Dendritic cell treated with granulocyte-macrophage colony-stimulating factor and Interleukin-4, amounts not matched to agents 40 ng/mL and 50 ng/mL, for 4 days (primary cell): ENCODE measurements around the gene DUOXA2.
"Not testable (repeated sequence)": the region's sequence is repeated elsewhere in the genome, so short reads cannot be mapped to it uniquely, and the experiment has no call there.

Experiments used
- H3K27ac Mint-ChIP-seq: one replicate; pipeline ENCODE4 v1.8.0; 2022; ENCODE audit warnings: mild to moderate bottlenecking, mixed read lengths
- H3K27me3 Mint-ChIP-seq: one replicate; pipeline ENCODE4 v1.8.0; 2022; ENCODE audit warnings: mild to moderate bottlenecking, mixed read lengths
- H3K36me3 Mint-ChIP-seq: one replicate; pipeline ENCODE4 v1.8.0; 2022; ENCODE audit warnings: low read depth, mixed read lengths
- H3K4me1 Mint-ChIP-seq: one replicate; pipeline ENCODE4 v1.8.0; 2022; ENCODE audit warnings: low read depth, mixed read lengths
- H3K4me3 Mint-ChIP-seq: one replicate; pipeline ENCODE4 v1.8.0; 2022; ENCODE audit warnings: mild to moderate bottlenecking, moderate library complexity, mixed read lengths
- H3K9me3 Mint-ChIP-seq: one replicate; pipeline ENCODE4 v1.8.0; 2022; ENCODE audit warnings: mixed read lengths
- intact Hi-C: fragments of 100-400 bp; cut with micrococcal nuclease; formaldehyde crosslinking; loops from one replicate; pipeline ENCODE4 v1.15.0; 2022

Gene DUOXA2

GRCh38 chr15:45114076-45114750 is at the start of gene DUOXA2, which contains the start of gene DUOX2:
TSS of gene DUOXA2 (plus strand) at chr15:45114326. CDS start at chr15:45114606, 280 bp downstream.
TSS of gene DUOX2 (minus strand) at chr15:45114172. CDS start at chr15:45113411, 761 bp downstream.
- Mint-ChIP-seq H3K27ac (no peak within 1 kb of the TSS), H3K27me3 (peaks cover 85% of the 10 kb centered on the region), H3K4me3 (no peak within 1 kb of the TSS), H3K4me1 (peaks cover 41% of the 10 kb centered on the region), H3K36me3 (peaks cover 12% of the 10 kb centered on the region), H3K9me3 (no peaks in the 10 kb centered on the region)
- intact Hi-C loops, result no loop called here

GRCh38 chr15:45064386-45064785 is 49.7 kb upstream of the DUOXA2 start:
- Mint-ChIP-seq H3K4me3 (no peak overlapping the region), H3K27me3 (no peaks in the 10 kb centered on the region), H3K27ac (no peak overlapping the region), H3K36me3 (peaks cover 60% of the 10 kb centered on the region), H3K9me3 (no peaks in the 10 kb centered on the region), H3K4me1 (peaks cover 9% of the 10 kb centered on the region)
- intact Hi-C loops, result no loop called here

DNA sequence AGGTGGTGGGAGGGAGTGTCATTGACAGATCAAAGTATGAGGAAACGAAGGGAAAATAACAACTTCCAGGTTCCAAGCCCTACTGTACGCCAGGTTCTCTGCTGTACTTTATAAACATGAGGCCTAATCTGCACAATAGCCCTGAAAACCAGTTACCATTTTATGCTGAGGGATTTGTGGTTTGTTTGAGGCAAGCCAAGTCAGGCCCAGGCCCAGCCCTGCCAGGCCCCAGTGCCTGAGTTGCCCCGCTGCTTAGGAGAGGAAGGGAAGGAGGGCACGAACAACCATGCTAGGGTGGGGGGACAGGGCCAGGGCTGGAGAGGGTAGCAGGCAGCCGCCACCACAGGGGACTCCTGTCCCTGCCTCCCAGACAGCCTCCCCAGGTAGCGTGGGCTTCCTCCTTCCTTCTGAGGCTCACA is 44.2 kb upstream of the DUOXA2 start:
- H3K27me3 Mint-ChIP-seq, intact Hi-C loops, H3K4me1 Mint-ChIP-seq, H3K4me3 Mint-ChIP-seq, H3K9me3 Mint-ChIP-seq, H3K27ac Mint-ChIP-seq: not testable (repeated sequence)
- H3K36me3 Mint-ChIP-seq, result peaks cover 55% of the 10 kb centered on the region

DNA sequence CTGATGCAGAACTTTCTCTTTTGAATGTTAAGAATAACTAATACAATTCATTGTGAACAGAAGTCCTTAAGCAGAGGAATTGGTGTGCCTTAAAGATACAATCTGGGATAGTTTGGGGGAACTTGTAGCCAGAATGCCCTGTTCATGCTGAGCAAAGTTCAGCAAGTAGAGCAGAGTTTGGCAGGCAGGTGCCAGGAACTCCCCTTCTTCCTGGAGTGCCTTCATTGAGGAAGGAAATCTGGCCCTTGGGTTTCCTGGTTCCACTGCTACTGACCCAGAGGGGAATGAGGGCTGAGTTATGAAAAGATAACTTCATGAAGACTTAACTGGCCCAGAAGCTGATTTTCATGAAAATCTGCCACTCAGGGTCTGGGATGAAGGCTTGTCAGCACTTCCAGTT is 40.5 kb upstream of the DUOXA2 start:
- H3K4me1 Mint-ChIP-seq, intact Hi-C loops, H3K27ac Mint-ChIP-seq, H3K27me3 Mint-ChIP-seq, H3K4me3 Mint-ChIP-seq, H3K9me3 Mint-ChIP-seq: not testable (repeated sequence)
- peaks cover 26% of the 10 kb centered on the region for H3K36me3 Mint-ChIP-seq

GRCh38 chr15:45075440-45076320 is 38.4 kb upstream of the DUOXA2 start:
- H3K4me3 Mint-ChIP-seq, H3K27ac Mint-ChIP-seq, intact Hi-C loops, H3K27me3 Mint-ChIP-seq, H3K4me1 Mint-ChIP-seq, H3K9me3 Mint-ChIP-seq, H3K36me3 Mint-ChIP-seq: not testable (repeated sequence)

DNA sequence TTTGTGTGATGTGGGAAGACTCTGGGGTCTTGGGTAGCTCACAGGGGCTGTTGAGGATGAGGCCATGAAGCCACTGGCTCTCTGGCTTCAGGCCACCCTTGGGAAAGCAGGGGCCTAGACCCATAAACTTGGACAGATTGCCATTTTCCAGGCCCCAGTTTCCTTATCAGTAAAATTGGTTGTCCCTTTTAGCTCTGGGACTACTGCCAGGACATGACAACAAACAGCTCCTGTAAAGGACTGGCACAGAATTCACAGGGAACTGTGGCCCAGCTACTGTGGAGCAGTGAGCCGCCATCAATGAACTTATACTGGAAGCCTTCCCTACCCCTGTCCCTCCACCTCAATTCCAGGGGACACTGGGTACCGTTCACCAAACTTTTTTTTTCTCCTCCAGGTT is 36.7 kb upstream of the DUOXA2 start:
- H3K9me3 Mint-ChIP-seq, H3K4me1 Mint-ChIP-seq, intact Hi-C loops, H3K27me3 Mint-ChIP-seq, H3K36me3 Mint-ChIP-seq, H3K4me3 Mint-ChIP-seq: not testable (repeated sequence)
- peak overlapping the region; percentile 51 for H3K27ac Mint-ChIP-seq

DNA sequence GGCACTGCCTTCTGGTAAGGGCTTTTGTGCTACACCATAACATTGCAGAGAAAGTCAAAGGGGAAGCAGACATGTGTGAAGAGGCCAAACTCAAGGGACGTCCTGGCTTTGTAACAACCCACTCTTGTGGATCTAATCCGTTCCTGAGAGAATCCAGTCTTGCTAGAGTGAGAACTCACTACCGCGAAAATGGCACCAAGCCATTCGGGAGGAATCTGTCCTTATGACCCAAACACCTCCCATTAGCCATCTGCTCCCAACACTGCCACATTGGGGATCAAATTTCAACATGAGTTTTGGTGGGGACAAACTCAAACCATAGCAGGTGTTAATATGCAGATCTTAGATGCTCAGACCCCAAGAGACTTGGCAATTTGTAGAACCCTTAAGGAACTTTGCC is 34.9 kb upstream of the DUOXA2 start:
- intact Hi-C loops, H3K4me3 Mint-ChIP-seq: not testable (repeated sequence)

GRCh38 chr15:45079628-45080246 is 34.4 kb upstream of the DUOXA2 start:
- H3K4me3 Mint-ChIP-seq, result not testable (repeated sequence)

More for the DNA sequence above, 34.9 kb upstream of the DUOXA2 start:
- not testable (repeated sequence) for H3K27ac Mint-ChIP-seq, H3K4me1 Mint-ChIP-seq, H3K36me3 Mint-ChIP-seq, H3K27me3 Mint-ChIP-seq, H3K9me3 Mint-ChIP-seq

GRCh38 chr15:45080593-45080992 is 33.5 kb upstream of the DUOXA2 start:
- H3K27ac Mint-ChIP-seq, intact Hi-C loops, H3K4me1 Mint-ChIP-seq, H3K36me3 Mint-ChIP-seq, H3K27me3 Mint-ChIP-seq, H3K9me3 Mint-ChIP-seq, H3K4me3 Mint-ChIP-seq: not testable (repeated sequence)

More at GRCh38 chr15:45079628-45080246, 34.4 kb upstream of the DUOXA2 start:
- intact Hi-C loops, H3K27ac Mint-ChIP-seq, H3K36me3 Mint-ChIP-seq, H3K9me3 Mint-ChIP-seq, H3K27me3 Mint-ChIP-seq, H3K4me1 Mint-ChIP-seq: not testable (repeated sequence)

- H3K9me3 Mint-ChIP-seq, H3K36me3 Mint-ChIP-seq, H3K4me3 Mint-ChIP-seq, H3K4me1 Mint-ChIP-seq, intact Hi-C loops, H3K27ac Mint-ChIP-seq, H3K27me3 Mint-ChIP-seq: not testable (repeated sequence)
Observed at GRCh38 chr15:45082412-45082811, 31.7 kb upstream of the DUOXA2 start.

DNA sequence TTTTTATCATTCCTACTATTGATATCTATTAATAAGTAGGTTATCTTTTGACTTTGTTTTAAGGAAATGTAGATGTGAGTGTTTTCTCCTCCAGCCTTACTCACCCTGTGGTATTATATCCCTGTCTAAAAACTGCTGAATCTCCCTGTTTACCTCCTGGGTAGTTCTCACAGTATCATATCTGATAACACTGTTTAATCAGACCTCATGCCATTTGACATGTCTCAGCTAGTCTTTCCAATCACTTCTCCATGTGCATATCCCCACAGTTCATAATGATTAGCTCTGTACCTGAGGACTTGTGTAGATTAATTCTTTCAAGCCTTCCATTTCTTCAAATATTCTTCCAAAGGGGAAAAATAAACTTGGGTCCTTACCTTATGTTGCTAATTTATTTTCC is 30.9 kb upstream of the DUOXA2 start:
- H3K9me3 Mint-ChIP-seq, result no peaks in the 10 kb centered on the region
- H3K27me3 Mint-ChIP-seq, result peaks cover 2% of the 10 kb centered on the region
- no peaks in the 10 kb centered on the region for H3K4me1 Mint-ChIP-seq
- no peak overlapping the region for H3K27ac Mint-ChIP-seq
- H3K36me3 Mint-ChIP-seq, result no peaks in the 10 kb centered on the region
- H3K4me3 Mint-ChIP-seq, result no peak overlapping the region
- intact Hi-C loops, result no loop called here

- no peaks in the 10 kb centered on the region for H3K9me3 Mint-ChIP-seq
- no peaks in the 10 kb centered on the region for H3K36me3 Mint-ChIP-seq
- no peak overlapping the region for H3K4me3 Mint-ChIP-seq
- no peak overlapping the region for H3K27ac Mint-ChIP-seq
- H3K27me3 Mint-ChIP-seq, result peaks cover 2% of the 10 kb centered on the region
- H3K4me1 Mint-ChIP-seq, result no peaks in the 10 kb centered on the region
- intact Hi-C loops, result no loop called here
Observed at GRCh38 chr15:45084163-45084562, 30.0 kb upstream of the DUOXA2 start.

DNA sequence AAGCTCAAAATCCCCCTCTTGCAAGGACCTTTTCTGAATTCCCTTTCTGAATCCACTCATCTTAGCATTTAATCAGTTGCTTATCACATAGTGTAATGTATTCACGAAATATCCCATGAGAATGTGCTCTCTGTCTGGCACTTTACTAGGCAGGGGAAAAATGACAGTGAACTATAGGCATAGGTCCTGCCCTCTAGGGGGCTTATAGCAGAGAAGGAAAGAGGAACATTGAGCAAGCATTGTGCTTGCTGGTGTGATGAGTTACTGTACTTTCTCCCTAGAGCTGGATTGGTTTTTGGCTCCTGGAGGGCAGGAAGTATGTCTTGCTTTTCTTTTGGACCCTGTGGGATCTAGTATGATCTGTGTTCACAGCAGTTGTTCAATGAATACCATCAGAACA is 26.6 kb upstream of the DUOXA2 start:
- H3K9me3 Mint-ChIP-seq, result no peaks in the 10 kb centered on the region
- no peak overlapping the region for H3K4me3 Mint-ChIP-seq
- no peaks in the 10 kb centered on the region for H3K4me1 Mint-ChIP-seq
- H3K27me3 Mint-ChIP-seq, result peaks cover 6% of the 10 kb centered on the region
- intact Hi-C loops, result no loop called here
- no peaks in the 10 kb centered on the region for H3K36me3 Mint-ChIP-seq
- H3K27ac Mint-ChIP-seq, result no peak overlapping the region
